Stimulated activated naive CD4-positive, alpha-beta T cell (primary cell): ENCODE data around the gene MAPKAP1.

Experiments
- DNase-seq, 6 experiments: peaks; one replicate each; lab custom pipeline; 2025; lab: John Stamatoyannopoulos, UW

Gene MAPKAP1

DNA sequence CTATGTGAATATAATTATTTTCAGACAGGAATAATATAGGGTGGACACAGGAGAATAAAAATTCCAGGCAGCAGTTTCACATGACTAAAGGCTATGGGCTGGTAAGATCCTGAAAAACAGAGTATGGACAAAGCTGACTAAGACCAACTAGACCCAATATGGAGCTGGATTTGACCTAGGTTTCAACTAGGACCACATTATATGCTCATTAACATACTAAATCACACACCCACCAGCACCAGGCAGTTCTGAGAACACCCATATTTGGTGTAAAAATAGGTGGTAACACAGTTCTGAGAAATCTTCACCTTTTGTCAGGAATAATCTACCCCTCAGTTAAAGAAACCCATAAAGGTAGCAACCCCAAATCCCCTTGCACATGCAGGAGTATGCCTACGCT is 64.7 kb downstream of the MAPKAP1 start:
- DNase-seq: no peak

- no peak for DNase-seq
Measured at GRCh38 chr9:125639057-125639456, 68.0 kb downstream of the MAPKAP1 start.

GRCh38 chr9:125638239-125639045 is 68.6 kb downstream of the MAPKAP1 start:
- no peak for DNase-seq

DNA sequence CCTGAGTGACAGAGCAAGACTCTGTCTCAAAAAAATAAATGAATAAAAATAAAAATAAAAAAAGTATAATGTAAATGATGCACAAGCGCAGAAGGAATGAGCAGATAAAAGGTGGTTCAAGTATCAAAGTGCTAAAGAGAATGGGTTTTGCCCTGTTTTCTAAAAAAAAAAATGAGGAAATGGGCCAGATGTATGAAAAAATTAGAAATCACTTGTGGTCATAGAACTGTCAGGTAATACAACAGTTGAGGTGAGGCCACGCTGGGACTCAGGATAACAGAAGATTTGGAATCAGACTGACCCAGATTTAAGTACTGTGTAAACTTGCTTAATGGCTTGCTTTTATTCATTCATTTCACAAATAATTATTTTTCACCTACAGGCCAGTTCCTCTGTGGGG is 69.8 kb downstream of the MAPKAP1 start:
- DNase-seq: no peak

GRCh38 chr9:125635888-125636287 is 71.1 kb downstream of the MAPKAP1 start:
- no peak for DNase-seq

GRCh38 chr9:125634040-125634717 is 72.8 kb downstream of the MAPKAP1 start:
- no peak for DNase-seq

GRCh38 chr9:125633116-125633745 is 73.8 kb downstream of the MAPKAP1 start:
- DNase-seq: no peak

DNA sequence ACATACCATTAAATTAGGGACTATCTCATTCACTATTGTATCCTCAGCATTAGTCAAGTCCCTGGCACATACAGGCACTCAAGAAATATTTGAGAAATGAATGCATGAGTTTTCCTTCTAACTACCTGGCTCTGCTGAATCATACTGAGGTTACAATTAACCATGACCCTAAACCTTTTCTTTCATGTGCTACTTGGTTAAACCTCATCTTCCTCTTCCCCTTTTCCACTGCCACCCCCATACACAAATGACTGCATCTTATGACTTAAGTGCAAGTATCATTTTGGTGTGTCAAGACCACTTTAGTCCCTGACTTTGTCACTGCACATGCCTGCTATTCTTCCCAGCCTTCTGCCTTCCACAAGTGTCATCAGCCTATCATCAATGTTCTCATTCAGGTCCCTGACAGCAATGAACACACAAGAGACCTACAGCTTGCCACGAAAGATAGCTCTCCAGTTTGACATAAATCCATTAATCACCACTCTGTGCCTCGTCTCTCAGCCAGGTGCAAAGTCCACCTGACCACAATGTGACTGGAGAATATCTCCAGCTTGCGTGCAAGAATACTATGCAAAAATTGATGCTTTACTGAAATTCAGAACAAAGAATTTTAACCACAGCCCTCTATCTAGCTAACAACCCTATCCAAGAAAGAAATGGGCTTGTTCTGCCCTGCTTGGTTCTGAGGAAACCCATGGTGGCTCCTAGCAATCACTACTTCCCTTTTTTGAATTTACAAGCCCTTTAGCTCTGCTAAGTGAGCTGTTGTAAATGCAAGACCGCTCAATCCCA is 74.5 kb downstream of the MAPKAP1 start:
- DNase-seq: no peak

GRCh38 chr9:125631391-125632085 is 75.5 kb downstream of the MAPKAP1 start:
- peak in 2 of 6 experiments; percentile 1 to 14 for DNase-seq

- no peak for DNase-seq
Measured at GRCh38 chr9:125630436-125630835, 76.6 kb downstream of the MAPKAP1 start.

DNA sequence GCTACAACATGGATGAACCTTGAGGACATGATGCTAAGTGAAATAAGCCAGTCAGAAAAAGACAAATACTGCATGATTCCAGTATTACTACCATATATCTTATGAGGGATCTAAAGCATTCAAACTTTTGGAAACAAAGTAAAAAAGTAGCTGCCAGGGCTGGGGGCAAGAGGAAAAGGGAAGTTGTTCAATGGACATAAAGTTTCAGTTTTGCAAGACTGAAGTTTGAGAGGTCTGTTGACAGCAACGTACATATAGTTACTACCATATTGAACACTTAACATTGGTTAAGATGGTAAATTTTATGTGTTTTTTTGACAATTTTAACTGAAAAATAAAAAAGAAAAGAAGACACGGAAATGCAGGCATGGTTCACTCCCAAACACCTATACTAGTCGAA is 77.6 kb downstream of the MAPKAP1 start:
- no peak for DNase-seq

DNA sequence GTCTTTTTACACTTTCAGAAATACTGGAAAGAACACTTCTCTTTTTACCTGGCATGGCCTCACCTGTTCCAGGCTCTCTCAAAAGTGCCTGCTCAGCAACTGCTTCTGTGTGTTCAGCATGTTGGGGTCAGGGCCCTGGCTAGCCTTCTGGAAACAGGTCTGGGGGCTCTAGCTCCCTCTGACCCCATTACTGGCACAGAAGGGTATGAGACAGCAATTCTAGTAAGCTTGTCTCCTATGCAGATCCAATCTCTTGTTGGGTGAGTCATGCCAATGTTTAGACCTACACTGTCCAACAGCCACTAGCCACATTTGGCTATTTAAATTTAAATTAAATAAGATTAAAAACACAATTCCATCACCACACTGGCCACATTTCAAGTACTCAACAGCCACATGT is 80.8 kb downstream of the MAPKAP1 start:
- no peak for DNase-seq

- no peak for DNase-seq
Measured at GRCh38 chr9:125621170-125621569, 85.8 kb downstream of the MAPKAP1 start.

DNA sequence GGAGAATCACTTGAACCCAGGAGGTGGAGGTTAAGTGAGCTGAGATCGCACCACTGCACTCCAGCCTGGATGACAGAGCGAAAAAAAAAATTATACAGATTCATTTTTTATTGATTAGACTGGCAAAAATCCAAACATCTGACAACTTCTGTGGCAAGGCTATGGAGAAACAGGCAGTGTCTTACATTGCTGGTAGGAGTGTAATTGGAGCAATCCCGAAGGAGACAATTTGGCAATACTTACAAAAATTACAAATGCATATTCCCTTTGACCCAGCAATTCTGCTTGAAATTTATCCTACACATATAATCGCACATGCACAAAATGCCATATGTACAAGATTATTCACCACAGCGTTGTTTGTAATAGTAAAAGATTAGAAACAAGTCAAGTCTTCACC is 86.8 kb downstream of the MAPKAP1 start:
- DNase-seq: no peak

- no peak for DNase-seq
Measured at GRCh38 chr9:125617087-125617486, 89.9 kb downstream of the MAPKAP1 start.

DNA sequence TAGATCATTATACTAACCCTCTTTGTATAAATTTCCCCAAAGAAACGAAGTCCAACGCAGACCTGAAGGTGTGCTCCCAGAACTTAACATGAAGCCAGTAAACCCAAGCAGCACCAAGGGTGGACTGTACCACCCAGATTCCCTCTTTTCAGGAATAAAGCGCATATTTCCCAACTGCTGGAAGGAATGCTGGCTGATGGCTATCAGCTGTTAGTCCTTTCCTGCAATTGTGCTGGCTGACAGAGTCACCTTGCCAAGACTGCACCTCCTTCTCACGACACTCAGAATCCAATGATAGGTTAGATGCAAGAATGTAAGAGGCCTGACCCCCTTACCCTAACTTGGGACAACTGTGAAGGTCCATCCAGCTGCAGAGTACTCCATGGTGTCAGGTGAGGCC is 93.9 kb downstream of the MAPKAP1 start:
- no peak for DNase-seq

DNA sequence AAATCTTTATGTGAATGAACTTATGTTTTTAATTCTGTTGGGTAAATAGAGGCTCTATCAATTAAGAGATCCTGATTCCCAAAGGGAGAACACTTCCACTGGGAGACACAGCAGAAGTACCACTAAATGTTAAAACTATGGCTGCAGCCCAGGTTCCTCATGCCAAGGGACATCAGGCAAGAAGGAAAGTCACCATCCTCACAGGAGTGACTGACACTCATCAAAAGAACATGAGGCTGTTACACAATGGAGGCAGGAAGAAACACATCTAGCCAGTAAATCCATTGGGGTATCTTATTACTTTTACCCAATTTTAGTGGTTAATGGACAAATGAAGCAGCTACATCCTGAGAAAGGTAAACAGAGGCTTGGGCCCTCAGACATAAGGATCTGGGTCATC is 94.4 kb downstream of the MAPKAP1 start:
- DNase-seq: no peak

GRCh38 chr9:125611121-125611765 is 95.8 kb downstream of the MAPKAP1 start:
- no peak for DNase-seq

GRCh38 chr9:125609744-125610143 is 97.3 kb downstream of the MAPKAP1 start:
- no peak for DNase-seq

DNA sequence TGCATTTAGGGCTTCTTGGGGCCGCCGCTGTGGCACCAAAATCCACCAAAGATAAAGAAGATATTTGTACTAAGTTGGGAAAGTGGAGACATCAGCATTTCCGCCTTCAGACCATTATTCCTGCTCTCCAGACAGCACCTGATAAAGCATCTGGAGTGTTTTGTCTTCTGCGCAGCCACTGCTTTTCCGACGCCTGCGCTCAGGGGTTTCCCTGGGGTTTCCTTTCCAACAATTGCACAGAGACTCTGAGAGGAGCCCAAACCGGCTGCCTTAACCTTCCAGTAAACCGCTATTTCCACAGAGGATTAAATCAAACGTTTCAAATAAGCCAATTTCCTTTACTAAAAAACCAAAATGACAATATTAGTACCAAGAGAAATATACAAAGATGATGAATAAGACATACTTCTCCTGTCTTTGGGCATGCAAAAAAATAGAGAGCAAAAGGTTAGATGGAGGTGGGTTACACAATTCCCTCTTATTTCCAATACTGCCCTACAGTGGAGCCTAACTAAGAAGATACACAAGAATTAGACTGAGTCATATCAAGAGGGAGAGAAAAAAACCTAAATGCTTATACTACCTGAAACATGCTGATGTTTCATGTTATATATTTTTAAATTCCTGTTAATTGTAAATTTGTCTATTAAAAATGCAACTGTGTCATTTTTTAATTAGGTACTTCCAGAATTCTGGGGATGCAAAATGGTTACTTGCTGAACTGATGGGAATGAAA is 98.4 kb downstream of the MAPKAP1 start:
- DNase-seq: no peak
